Type B pancreatic cell (in vitro differentiated cells): Measurements from ENCODE around the gene DPYSL5. TPM values are rescaled to one million over a fixed set of nuclear protein-coding genes. Genes with fewer than 3 reads are reported as not detected.
A peak's percentile ranks its signal among the peaks of the same experiment; 100 is the strongest.

Experiments
- DNase-seq: peaks from one replicate; pipeline ENCODE4 v3.0.0; 2021; ENCODE audit warnings: mixed read lengths; ENCODE audit not compliant: unreplicated experiment; ENCODE audit errors: extremely low spot score
- H3K27ac Mint-ChIP-seq: 2 replicates; pipeline ENCODE4 v1.8.0; 2021; ENCODE audit warnings: mild to moderate bottlenecking, mixed read lengths
- H3K27me3 Mint-ChIP-seq: 2 replicates; pipeline ENCODE4 v1.8.0; 2021; ENCODE audit warnings: mixed read lengths
- H3K36me3 Mint-ChIP-seq: 2 replicates; pipeline ENCODE4 v1.8.0; 2021; ENCODE audit warnings: mixed read lengths
- H3K4me1 Mint-ChIP-seq: one replicate; pipeline ENCODE4 v1.8.0; 2021; ENCODE audit warnings: mixed read lengths; ENCODE audit not compliant: unreplicated experiment
- H3K4me3 Mint-ChIP-seq: 2 replicates; pipeline ENCODE4 v1.8.0; 2021; ENCODE audit warnings: mild to moderate bottlenecking, mixed read lengths
- H3K9me3 Mint-ChIP-seq: 2 replicates; pipeline ENCODE4 v1.8.0; 2021; ENCODE audit warnings: mixed read lengths
- CTCF ChIP-seq: fragments of 200-600 bp; sonication (generic); conservative IDR thresholded peaks from 2 replicates; pipeline ENCODE4 v1.5.0; 2021; ENCODE audit warnings: antibody characterized with exemption, mild to moderate bottlenecking
- total RNA-seq: library from RNA; stranded (reverse); gene quantifications from 2 replicates; pipeline ENCODE4 v1.2.1, GENCODE V29; 2021; ENCODE audit warnings: low replicate concordance

The DPYSL5 gene
- total RNA-seq, 1 donor from 2014 or later: 51.1 TPM

GRCh38 chr2:26847307-26847654 is 651 bp upstream of the DPYSL5 start:
- Mint-ChIP-seq H3K27ac (no peak overlapping the region), H3K4me3 (peak overlapping the region; percentile 87), H3K9me3 (no peaks in the 10 kb centered on the region), H3K36me3 (no peaks in the 10 kb centered on the region), H3K4me1 (peaks cover 5% of the 10 kb centered on the region), H3K27me3 (peaks cover 63% of the 10 kb centered on the region)
- DNase-seq: no peak
- no peak for TF ChIP-seq CTCF

GRCh38 chr2:26848336-26849055 is 564 bp downstream of the DPYSL5 start:
- H3K36me3 Mint-ChIP-seq: no peaks in the 10 kb centered on the region
- H3K4me3 Mint-ChIP-seq: peak overlapping the region; percentile 84
- peaks cover 14% of the 10 kb centered on the region for H3K4me1 Mint-ChIP-seq
- TF ChIP-seq CTCF: no peak
- H3K27me3 Mint-ChIP-seq: peaks cover 63% of the 10 kb centered on the region
- no peak for DNase-seq
- H3K27ac Mint-ChIP-seq: no peak overlapping the region
- H3K9me3 Mint-ChIP-seq: no peaks in the 10 kb centered on the region

- H3K27ac Mint-ChIP-seq: no peak overlapping the region
- peaks cover 61% of the 10 kb centered on the region for H3K27me3 Mint-ChIP-seq
- H3K9me3 Mint-ChIP-seq: no peaks in the 10 kb centered on the region
- peak overlapping the region; percentile 84 for H3K4me3 Mint-ChIP-seq
- TF ChIP-seq CTCF: no peak
- DNase-seq: no peak
- H3K4me1 Mint-ChIP-seq: peaks cover 14% of the 10 kb centered on the region
- no peaks in the 10 kb centered on the region for H3K36me3 Mint-ChIP-seq
Observed at GRCh38 chr2:26849056-26849999, 1.4 kb downstream of the DPYSL5 start.

- peaks cover 59% of the 10 kb centered on the region for H3K27me3 Mint-ChIP-seq
- no peak for TF ChIP-seq CTCF
- H3K27ac Mint-ChIP-seq: no peak overlapping the region
- peaks cover 14% of the 10 kb centered on the region for H3K4me1 Mint-ChIP-seq
- H3K36me3 Mint-ChIP-seq: no peaks in the 10 kb centered on the region
- no peaks in the 10 kb centered on the region for H3K9me3 Mint-ChIP-seq
- H3K4me3 Mint-ChIP-seq: peak overlapping the region; percentile 83
- no peak for DNase-seq
Observed at GRCh38 chr2:26850000-26850431, 2.1 kb downstream of the DPYSL5 start.

GRCh38 chr2:26850505-26850904 is 2.6 kb downstream of the DPYSL5 start:
- no peaks in the 10 kb centered on the region for H3K9me3 Mint-ChIP-seq
- peaks cover 58% of the 10 kb centered on the region for H3K27me3 Mint-ChIP-seq
- TF ChIP-seq CTCF: no peak
- peak overlapping the region; percentile 83 for H3K4me3 Mint-ChIP-seq
- DNase-seq: no peak
- H3K4me1 Mint-ChIP-seq: peaks cover 14% of the 10 kb centered on the region
- H3K36me3 Mint-ChIP-seq: no peaks in the 10 kb centered on the region
- no peak overlapping the region for H3K27ac Mint-ChIP-seq
